IMR-90 (cell line): ENCODE results near the gene MACIR. TPM values are rescaled to one million over a fixed set of nuclear protein-coding genes. Genes with fewer than 3 reads are reported as not detected.

Experiments used
- ATAC-seq: fragments of 200-7000 bp; cut with Tn5 transposase; 2 replicates; pipeline ENCODE4 v1.9.1; 2020; ENCODE audit warnings: low read depth, mild to moderate bottlenecking, moderate library complexity
- BruUV-seq: library from RNA; stranded (reverse); fragments of 400-500 nt; replicated peaks from 2 replicates; lab custom pipeline; 2021; lab: Mats Ljungman, UMichigan
- CTCF ChIA-PET: fragments of 300-600 bp; formaldehyde crosslinking; extraction: SDS; loops from one replicate; lab custom pipeline; 2021; ENCODE audit warnings: antibody characterized with exemption; lab: Yijun Ruan, JAX
- POLR2A ChIA-PET: fragments of 300-600 bp; sonication (Branson Sonifier 250); formaldehyde crosslinking; loops from one replicate; lab custom pipeline; 2022; ENCODE audit warnings: antibody characterized with exemption; ENCODE audit not compliant: unreplicated experiment; lab: Charles Lee
- DNase-seq: peaks from one replicate; pipeline ENCODE4 v3.0.0; 2013
- H2AFZ ChIP-seq: replicated peaks from 2 replicates; pipeline ENCODE3; 2013; ENCODE audit warnings: low read length, mild to moderate bottlenecking; ENCODE audit not compliant: poor library complexity
- H2AK5ac ChIP-seq: 2 replicates; pipeline ENCODE4 v1.6.1; 2013; ENCODE audit warnings: low read depth, low read length, inconsistent platforms
- H2AK9ac ChIP-seq: replicated peaks from 2 replicates; pipeline ENCODE3; 2013; ENCODE audit warnings: mild to moderate bottlenecking, low read depth, low read length, moderate library complexity; ENCODE audit not compliant: poor library complexity
- H2BK120ac ChIP-seq: 2 replicates; pipeline ENCODE4 v1.6.1; 2013; ENCODE audit warnings: low read depth, low read length, inconsistent platforms
- H2BK15ac ChIP-seq: 3 replicates; pipeline ENCODE4 v1.6.1; 2013; ENCODE audit warnings: low read depth, low read length, inconsistent platforms
- H2BK20ac ChIP-seq: 2 replicates; pipeline ENCODE4 v1.6.1; 2013; ENCODE audit warnings: low read depth, mild to moderate bottlenecking, inconsistent platforms, low read length, moderate library complexity
- H2BK5ac ChIP-seq: 2 replicates; pipeline ENCODE4 v1.6.1; 2013; ENCODE audit warnings: mild to moderate bottlenecking, low read depth, low read length, inconsistent platforms; ENCODE audit not compliant: poor library complexity, severe bottlenecking
- H3K14ac ChIP-seq: replicated peaks from 2 replicates; pipeline ENCODE4 v1.6.1; 2013; ENCODE audit warnings: low read depth, low read length, inconsistent platforms
- H3K18ac ChIP-seq: 2 replicates; pipeline ENCODE4 v1.6.1; 2013; ENCODE audit warnings: low read depth, low read length, control low read depth
- H3K23ac ChIP-seq: 2 replicates; pipeline ENCODE4 v1.6.1; 2013; ENCODE audit warnings: low read depth, low read length, inconsistent platforms
- H3K27ac ChIP-seq: 2 replicates; pipeline ENCODE4 v1.5.1; 2013; ENCODE audit warnings: mild to moderate bottlenecking, control low read depth, low read length; ENCODE audit not compliant: insufficient read depth
- H3K27me3 ChIP-seq: 2 replicates; pipeline ENCODE4 v1.6.1; 2013; ENCODE audit warnings: low read length; ENCODE audit not compliant: control insufficient read depth, insufficient read depth
- H3K36me3 ChIP-seq: 2 replicates; pipeline ENCODE4 v1.6.1; 2013; ENCODE audit warnings: low read length, mixed read lengths; ENCODE audit not compliant: control insufficient read depth, insufficient read depth
- H3K4ac ChIP-seq: 2 replicates; pipeline ENCODE4 v1.6.1; 2013; ENCODE audit warnings: low read depth, low read length, inconsistent platforms
- H3K4me1 ChIP-seq: 2 replicates; pipeline ENCODE4 v1.6.1; 2013; ENCODE audit warnings: low read length, mixed read lengths; ENCODE audit not compliant: control insufficient read depth, insufficient read depth
- H3K4me2 ChIP-seq: 2 replicates; pipeline ENCODE4 v1.6.1; 2013; ENCODE audit warnings: low read depth, mild to moderate bottlenecking, control low read depth, low read length, moderate library complexity
- H3K4me3 ChIP-seq: 2 replicates; pipeline ENCODE4 v1.5.1; 2013; ENCODE audit warnings: low read depth, mild to moderate bottlenecking, control low read depth, low read length, moderate library complexity; ENCODE audit not compliant: insufficient read depth
- H3K56ac ChIP-seq: 2 replicates; pipeline ENCODE4 v1.6.1; 2013; ENCODE audit warnings: low read length, inconsistent platforms; ENCODE audit not compliant: insufficient read depth; ENCODE audit errors: extremely low read depth
- H3K79me1 ChIP-seq, 2 experiments: 2 replicates each; pipeline ENCODE4 v1.6.1; 2013; ENCODE audit warnings: low read length in 2 of 2, inconsistent platforms in 1 of 2, low read depth in 1 of 2
- H3K9ac ChIP-seq: 2 replicates; pipeline ENCODE4 v1.6.1; 2013; ENCODE audit warnings: low read depth, low read length, control low read depth
- H3K9me1 ChIP-seq: 2 replicates; pipeline ENCODE4 v1.6.1; 2013; ENCODE audit warnings: low read length, inconsistent platforms; ENCODE audit not compliant: insufficient read depth
- H3K9me3 ChIP-seq: 2 replicates; pipeline ENCODE4 v1.6.1; 2013; ENCODE audit warnings: low read length; ENCODE audit not compliant: control insufficient read depth, insufficient read depth
- H4K20me1 ChIP-seq: 2 replicates; pipeline ENCODE4 v1.6.1; 2013; ENCODE audit warnings: low read length, inconsistent platforms; ENCODE audit not compliant: insufficient read depth
- H4K5ac ChIP-seq: 2 replicates; pipeline ENCODE4 v1.6.1; 2013; ENCODE audit warnings: mild to moderate bottlenecking, low read depth, low read length, control low read depth
- H4K8ac ChIP-seq, 2 experiments: 2 replicates each; pipeline ENCODE4 v1.6.1; 2013; ENCODE audit warnings: low read depth in 2 of 2, low read length in 2 of 2, control low read depth in 1 of 2, inconsistent platforms in 1 of 2
- H4K91ac ChIP-seq: 2 replicates; pipeline ENCODE4 v1.6.1; 2013; ENCODE audit warnings: low read depth, low read length, inconsistent platforms; ENCODE audit not compliant: insufficient read depth
- CEBPB ChIP-seq: IDR thresholded peaks from 2 replicates; pipeline ENCODE4 v1.6.1; 2012; ENCODE audit warnings: low read depth, low read length, improper control_type of control experiment
- RCOR1 ChIP-seq: IDR thresholded peaks from 2 replicates; pipeline ENCODE4 v1.6.1; 2012; ENCODE audit warnings: mild to moderate bottlenecking, low read length, improper control_type of control experiment; ENCODE audit not compliant: insufficient replicate concordance
- WGBS, 2 experiments: methylation state at CpG; one replicate each; pipeline versions ENCODE4 v1.1.5 to v1.1.7; 2013; ENCODE audit warnings: missing lambda C conversion rate in 2 of 2; ENCODE audit not compliant: insufficient read length in 1 of 2; ENCODE audit errors: extremely low coverage in 2 of 2; 5-methylcytosine and 5-hydroxymethylcytosine counted together
- dilution Hi-C: fragments of 300-500 bp; cut with HindIII; formaldehyde crosslinking; loops from one replicate; pipeline ENCODE4 v1.14.3; 2018; ENCODE audit warnings: low sequenced_read_pairs; ENCODE audit not compliant: unreplicated experiment
- in situ Hi-C: fragments of 300-500 bp; cut with MboI; formaldehyde crosslinking; loops from 3 replicates; pipeline ENCODE4 v1.14.3; 2019; ENCODE audit warnings: low sequenced_read_pairs, inconsistent platforms, mixed read lengths
- intact Hi-C: fragments of 100-400 bp; cut with micrococcal nuclease; formaldehyde crosslinking; loops from 2 replicates; pipeline ENCODE4 v1.10.0; 2022
- polyA plus RNA-seq, 3 experiments: library from polyadenylated mRNA; depleted of rRNA; stranded (reverse); fragments of >200 nt; gene quantifications; 2 replicates each; pipeline ENCODE4 v1.2.3, GENCODE V29; 2012; ENCODE audit warnings: low replicate concordance in 1 of 3
- total RNA-seq: library from RNA; depleted of rRNA; stranded (reverse); fragments of >200 nt; gene quantifications from 2 replicates; pipeline ENCODE4 v1.2.3, GENCODE V29; 2012

The MACIR gene
- total and polyA plus RNA-seq, 2 of the 4 experiments (the other 2 are of a cell fraction): 11.1 to 21.3 TPM

GRCh38 chr5:103289024-103289423, 30.5 kb downstream of the MACIR start:
- in situ Hi-C loops (no loop called here), intact Hi-C loops (no loop called here)
- H2AK9ac ChIP-seq: no peak overlapping the region

More at GRCh38 chr5:103289024-103289423, 30.5 kb downstream of the MACIR start:
- H3K4ac ChIP-seq: no peak overlapping the region
- H4K20me1 ChIP-seq: no peaks in the 10 kb centered on the region
- no peaks in the 10 kb centered on the region for H3K9me1 ChIP-seq
- H2BK120ac ChIP-seq: no peak overlapping the region
- no peaks in the 10 kb centered on the region for H3K79me1 ChIP-seq
- H2AK5ac ChIP-seq: no peak overlapping the region
- H3K27me3 ChIP-seq: no peaks in the 10 kb centered on the region
- no peak overlapping the region for H3K14ac ChIP-seq
- H3K4me2 ChIP-seq: no peak overlapping the region
- H3K4me1 ChIP-seq: no peaks in the 10 kb centered on the region
- no peak overlapping the region for H2BK15ac ChIP-seq
- H4K8ac ChIP-seq: no peak overlapping the region
- H3K36me3 ChIP-seq: no peaks in the 10 kb centered on the region
- no peak overlapping the region for H3K27ac ChIP-seq
- ChIA-PET POLR2A (no interaction called here), CTCF (interaction anchor here (0.7 kb wide), 1 partner anchor 31 kb away, joined by 4 read pairs; the partner anchor contains the start of gene MACIR)
- H2AFZ ChIP-seq: no peak overlapping the region
- no peak overlapping the region for H3K18ac ChIP-seq
- no peak overlapping the region for H3K23ac ChIP-seq
- no CpG with 5 or more reads among the region's 1 CpG for WGBS, 2 experiments
- H3K9me3 ChIP-seq: no peaks in the 10 kb centered on the region
- no peak overlapping the region for H2BK5ac ChIP-seq
- no peak overlapping the region for H2BK20ac ChIP-seq
- H3K4me3 ChIP-seq: no peak overlapping the region
- H4K5ac ChIP-seq: no peak overlapping the region
- BruUV-seq: no TSS peak
- H3K56ac ChIP-seq: no peak overlapping the region
- DNase-seq: no peak
- no peak overlapping the region for H4K91ac ChIP-seq
- dilution Hi-C loops: no loop called here
- TF ChIP-seq CEBPB (peak; percentile 67; the same call in 1 of the 2 replicates), RCOR1 (no peak)
- ATAC-seq: no peak
- no peak overlapping the region for H3K9ac ChIP-seq
